ENCODE measurements around the gene PRRT4.
A peak's percentile ranks its signal among the peaks of the same experiment; 100 is the strongest.

PRRT4 gene

DNA sequence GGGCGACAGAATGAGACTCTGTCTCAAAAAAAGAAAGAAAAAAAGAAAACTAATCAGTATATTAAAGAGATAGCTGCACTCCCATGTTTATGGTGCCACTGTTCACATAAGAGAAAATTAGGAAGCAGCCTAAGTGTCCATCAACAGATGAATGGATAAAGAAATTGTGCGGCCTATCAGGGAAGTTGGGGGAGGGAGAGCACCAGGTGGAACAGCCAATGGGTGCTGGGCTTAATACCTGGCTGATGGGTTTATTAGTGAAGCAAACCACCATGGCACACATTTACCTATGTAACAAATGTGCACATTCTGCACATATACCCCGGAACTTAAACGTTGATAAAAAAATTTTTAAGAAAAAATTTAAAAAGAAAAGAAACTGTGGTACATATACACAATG is 9.0 kb upstream of the PRRT4 start:
- no peak for DNase-seq

DNA sequence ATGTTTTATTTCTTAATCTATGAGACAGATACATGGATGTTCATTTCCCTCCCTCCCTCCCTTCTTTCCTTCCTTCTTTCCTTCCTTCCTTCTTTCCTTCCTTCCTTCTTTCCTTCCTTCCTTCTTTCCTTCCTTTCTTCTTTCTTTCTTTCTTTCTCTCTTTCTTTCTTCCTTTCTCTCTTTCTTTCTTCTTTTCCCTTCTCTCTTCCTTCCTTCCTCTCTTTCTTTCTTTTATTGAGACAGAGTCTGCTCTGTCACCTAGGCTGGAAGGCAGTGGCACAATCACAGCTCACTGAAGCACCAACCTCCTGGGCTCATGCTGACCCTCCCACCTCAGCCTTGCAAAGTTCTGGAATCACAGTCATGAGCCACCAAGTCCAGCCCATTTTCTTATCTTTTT is 5.5 kb upstream of the PRRT4 start:
- DNase-seq, result no peak

GRCh38 chr7:128366300-128366699 is 4.8 kb upstream of the PRRT4 start:
- DNase-seq, result no peak

DNA sequence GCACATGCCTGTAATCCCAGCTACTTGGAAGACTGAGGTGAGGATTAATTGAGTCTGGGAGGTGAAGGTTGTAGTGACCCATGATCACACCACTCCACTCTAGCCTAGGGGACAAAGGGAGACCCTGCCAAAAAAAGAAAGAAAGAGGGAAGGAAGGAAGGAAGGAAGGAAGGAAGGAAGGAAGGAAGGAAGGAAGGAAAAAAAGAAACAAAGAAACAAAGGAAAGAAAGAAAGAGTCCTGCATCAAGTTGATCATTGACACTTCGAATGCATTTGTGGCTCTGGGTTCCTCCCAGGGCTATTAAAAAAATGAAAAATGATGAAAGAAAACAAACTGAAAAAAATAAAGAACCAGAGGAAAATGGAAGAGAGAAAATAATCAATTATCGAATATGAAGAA is 3.9 kb upstream of the PRRT4 start:
- no peak for DNase-seq

DNA sequence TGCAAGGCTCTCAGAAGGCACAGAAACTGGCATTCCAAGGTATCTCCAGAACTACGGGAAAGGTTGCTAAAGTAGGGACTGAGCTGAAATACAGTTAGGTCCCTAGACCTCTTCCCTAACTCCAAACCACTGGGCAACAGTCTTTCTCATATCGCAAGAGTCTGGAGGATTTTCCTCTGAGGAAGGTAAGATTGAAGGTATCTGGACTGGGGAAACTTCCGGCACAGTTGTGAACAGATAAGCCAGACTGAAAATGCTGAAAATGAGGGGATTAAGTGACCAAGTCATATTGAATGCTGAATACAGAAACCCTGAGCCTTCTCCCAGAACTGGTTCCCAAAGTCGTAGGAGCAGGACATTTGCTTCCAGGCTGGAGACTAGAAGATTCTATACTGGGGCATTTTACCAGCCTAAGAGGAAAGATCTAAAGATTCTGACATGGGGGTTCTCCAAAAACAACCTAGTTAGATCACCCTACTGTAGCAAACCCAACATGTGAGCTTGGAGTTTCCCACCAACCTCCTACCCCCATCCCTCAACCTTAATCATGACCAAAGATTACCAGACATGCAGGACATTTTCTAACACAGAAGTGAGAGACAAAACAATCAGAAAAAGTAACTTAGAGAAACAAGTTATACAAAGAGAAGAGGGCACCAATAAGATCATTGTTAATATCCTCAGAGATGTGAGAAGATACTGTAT is 2.8 kb upstream of the PRRT4 start:
- DNase-seq, result no peak

DNA sequence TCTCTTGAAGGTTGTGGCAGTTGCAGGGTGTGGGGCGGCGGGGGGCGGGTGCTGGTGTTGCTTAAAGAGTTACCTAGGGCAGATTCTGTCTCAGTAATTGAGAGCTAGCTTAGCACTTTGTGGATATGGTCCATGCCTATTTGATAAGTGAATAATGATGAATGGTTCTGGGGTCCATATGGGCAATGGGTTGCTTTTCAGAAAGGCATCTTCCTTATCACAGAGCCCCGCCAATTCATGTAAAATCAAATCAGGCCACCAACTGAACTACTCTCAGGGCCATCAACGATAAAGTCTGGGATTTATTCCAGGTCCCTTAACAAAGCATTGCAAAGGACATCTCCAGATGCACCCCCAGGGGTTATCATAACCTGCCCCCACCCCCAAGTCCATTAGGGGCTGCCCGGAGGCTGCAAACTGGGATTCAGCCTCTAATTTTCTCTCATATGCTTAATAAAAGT is 1.8 kb upstream of the PRRT4 start:
- no peak for DNase-seq

- no peak for DNase-seq
Observed at GRCh38 chr7:128362670-128363069, 1.2 kb upstream of the PRRT4 start.

- no peak for DNase-seq
Observed at GRCh38 chr7:128360359-128360678, 1.2 kb downstream of the PRRT4 start.

DNA sequence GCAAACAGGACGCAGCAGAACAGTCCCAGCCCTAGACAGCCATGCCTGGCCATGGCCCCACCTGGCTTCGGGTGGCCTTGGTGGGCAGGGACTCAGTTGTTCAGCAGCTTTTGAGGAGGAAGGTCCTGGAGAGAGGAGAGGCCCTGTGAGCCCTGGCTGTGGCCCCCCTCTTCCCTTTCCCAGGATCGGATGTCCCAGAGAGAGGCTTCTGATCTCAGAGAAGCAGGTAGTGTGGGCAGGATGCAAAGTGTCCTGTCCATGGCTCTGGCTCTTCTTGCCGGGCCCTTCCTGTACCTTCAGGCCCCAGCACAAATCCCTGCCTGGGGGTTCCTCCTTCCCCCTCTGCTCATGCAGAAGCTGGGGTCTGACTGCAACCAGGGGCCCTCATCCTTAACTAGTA is 1.6 kb downstream of the PRRT4 start:
- DNase-seq, result no peak

DNA sequence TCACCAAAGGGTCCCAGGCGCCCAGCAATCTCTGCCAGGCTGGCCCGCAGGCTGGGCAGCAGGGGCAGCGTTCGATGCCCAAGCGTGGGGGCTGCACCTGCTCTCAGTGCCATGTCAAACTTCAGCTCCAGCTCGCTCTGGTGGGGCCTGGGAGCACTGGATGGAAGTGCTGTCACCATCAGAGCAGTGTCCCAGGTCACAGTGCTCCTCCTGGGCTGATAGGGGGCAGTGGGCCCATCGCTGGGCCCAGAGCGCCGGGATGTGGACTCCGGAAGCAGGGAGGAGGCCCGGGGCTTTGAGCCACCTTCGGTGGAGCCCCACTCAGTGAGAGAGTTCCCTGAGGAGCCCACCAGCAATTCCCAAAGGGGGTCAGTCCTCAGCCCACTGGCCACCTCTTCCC is 2.2 kb downstream of the PRRT4 start:
- no peak for DNase-seq

- no peak for DNase-seq
Observed at GRCh38 chr7:128358233-128358632, 3.3 kb downstream of the PRRT4 start.

GRCh38 chr7:128357217-128357613 is 4.3 kb downstream of the PRRT4 start:
- DNase-seq, result no peak

- DNase-seq, result no peak
Observed at GRCh38 chr7:128356546-128357216, 4.8 kb downstream of the PRRT4 start.

GRCh38 chr7:128353610-128354009 is 7.9 kb downstream of the PRRT4 start:
- no peak for DNase-seq

GRCh38 chr7:128353189-128353588 is 8.3 kb downstream of the PRRT4 start:
- DNase-seq, result no peak

DNA sequence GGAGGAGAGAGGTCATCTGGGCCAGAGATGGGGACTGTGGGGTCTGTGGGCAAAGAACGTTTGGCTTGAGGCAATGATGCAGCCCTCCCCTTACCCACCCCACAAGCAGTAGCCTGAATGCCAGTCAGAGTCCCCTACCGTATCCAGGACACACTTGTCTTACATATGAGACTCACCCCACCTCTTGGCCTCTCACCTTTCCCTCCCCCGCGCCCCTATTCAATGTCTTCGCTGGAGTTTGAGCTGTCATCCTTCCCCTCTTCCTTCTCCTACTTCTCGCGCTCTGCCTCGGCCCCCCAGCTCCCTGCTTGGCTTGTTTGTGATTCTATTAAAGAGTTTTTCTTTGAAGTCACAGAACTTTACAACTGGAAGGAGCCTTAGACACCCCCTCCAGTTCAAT is 8.9 kb downstream of the PRRT4 start:
- DNase-seq, result no peak

DNA sequence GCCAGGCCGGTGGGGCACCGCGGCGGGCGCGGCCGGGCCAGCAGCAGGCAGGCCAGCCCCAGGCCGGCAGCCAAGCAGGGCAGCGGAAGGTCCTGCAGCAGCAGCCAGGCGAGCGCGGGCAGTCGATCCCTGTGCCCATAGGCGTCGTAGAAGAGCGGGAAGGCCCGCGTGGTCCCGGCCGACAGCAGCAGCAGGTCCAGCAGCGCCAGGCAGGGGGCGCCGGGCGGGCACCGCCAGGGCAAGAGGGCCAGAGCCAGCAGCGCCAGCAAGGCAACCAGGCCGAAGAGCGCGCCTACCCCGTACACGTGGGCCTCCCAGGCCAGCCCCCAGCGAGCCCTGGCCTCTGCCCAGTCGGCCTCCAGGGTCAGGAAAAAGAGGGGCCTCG is 9.3 kb downstream of the PRRT4 start:
- no peak for DNase-seq

DNA sequence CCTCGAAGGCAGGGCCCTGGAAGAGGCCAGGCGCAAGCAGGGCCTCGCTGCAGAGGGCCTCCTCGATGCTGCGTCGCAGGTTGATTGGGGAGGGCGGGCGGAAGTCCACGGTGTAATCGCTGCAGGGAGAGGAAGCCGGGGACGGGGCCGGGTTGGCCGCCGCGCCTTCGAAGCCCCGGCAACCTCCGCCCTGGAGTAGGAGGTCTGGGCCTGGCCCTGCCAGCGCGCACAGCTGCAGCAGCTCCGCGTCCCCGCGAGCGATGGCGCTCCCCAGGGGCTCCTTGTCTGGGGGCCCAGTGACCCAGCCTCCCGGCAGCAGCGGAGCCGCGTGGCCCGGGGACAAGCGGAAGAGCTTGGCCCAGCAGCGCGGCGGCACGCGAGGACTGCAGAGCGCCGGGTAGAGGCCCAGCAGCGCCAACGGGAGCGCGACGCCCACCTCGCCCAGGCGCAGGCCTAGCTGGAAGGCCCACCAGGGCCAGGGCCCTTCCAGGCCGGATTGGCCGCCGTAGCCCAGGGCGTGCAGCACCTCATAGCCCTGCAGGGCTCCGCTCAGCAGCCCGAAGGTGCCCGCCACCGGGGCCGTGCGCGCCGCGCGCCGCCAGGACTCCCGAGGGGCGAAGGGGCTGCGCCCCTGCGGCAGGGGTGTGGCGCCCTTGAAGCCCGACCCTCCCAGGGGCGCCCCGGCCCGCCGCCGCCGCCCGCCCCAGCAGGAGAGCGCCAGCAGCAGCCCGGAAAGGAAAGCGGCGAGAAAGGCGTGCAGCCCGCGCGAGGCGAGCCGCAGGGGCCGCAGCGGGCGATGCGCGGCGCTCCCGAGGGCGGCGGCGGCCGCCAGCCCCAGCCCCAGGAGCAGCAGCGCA is 10.0 kb downstream of the PRRT4 start:
- no peak for DNase-seq

- DNase-seq, result no peak
Observed at GRCh38 chr7:128350708-128351295, 10.7 kb downstream of the PRRT4 start.

DNA sequence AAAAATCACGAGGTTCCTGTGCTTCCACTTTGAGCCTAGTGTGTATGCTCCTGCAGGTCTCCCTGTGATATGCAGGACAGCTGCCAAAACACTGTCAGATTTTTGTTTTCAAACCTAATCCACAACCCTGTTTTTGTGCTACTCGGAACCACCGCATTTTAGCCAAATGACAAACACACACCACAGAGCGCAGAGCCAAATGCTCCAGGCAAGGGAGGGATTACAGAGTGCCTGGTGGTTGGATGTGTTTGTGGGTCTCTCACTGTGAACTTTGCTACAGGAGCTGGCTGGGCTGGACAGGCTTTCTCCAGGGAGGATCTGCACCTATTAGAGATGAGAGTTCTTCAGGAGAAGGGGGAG is 12.0 kb downstream of the PRRT4 start:
- DNase-seq, result no peak

DNA sequence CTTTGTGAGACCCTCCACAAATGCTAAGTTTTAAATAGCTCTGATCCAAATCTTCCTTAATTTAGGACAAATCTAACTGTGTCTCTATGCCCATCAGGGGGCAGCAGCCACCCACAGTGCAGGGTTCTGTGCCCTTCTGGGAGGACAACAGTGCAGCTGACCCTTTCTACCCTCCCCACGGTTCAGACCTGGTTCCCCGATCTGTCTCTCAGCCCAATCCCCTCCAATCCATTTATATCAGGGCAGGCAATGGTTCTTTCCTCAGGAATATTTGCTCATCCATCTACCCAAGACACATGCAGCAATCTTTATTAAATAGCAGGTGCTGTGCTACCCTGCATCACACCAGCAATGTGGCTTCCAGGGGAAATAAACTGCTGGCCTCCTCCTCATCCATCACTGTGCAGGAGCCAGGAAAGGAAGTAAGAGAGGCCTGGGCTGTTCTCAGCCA is 13.8 kb downstream of the PRRT4 start:
- no peak for DNase-seq

DNA sequence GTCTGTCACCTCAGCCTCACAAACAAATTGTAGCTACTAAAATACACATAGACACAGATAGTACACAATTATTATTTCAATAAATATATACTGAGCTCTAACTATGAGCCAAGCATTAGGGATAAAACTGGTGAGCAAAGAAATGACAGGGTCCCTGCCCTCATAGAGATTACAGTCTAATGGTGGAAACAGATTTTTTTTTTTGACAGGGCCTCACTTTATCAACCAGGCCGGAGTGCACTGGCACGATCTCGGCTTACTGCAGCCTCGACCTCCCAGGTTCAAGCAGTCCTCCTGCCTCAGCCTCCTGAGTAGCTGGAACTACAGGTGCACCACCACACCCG is 17.1 kb downstream of the PRRT4 start:
- DNase-seq, result no peak

DNA sequence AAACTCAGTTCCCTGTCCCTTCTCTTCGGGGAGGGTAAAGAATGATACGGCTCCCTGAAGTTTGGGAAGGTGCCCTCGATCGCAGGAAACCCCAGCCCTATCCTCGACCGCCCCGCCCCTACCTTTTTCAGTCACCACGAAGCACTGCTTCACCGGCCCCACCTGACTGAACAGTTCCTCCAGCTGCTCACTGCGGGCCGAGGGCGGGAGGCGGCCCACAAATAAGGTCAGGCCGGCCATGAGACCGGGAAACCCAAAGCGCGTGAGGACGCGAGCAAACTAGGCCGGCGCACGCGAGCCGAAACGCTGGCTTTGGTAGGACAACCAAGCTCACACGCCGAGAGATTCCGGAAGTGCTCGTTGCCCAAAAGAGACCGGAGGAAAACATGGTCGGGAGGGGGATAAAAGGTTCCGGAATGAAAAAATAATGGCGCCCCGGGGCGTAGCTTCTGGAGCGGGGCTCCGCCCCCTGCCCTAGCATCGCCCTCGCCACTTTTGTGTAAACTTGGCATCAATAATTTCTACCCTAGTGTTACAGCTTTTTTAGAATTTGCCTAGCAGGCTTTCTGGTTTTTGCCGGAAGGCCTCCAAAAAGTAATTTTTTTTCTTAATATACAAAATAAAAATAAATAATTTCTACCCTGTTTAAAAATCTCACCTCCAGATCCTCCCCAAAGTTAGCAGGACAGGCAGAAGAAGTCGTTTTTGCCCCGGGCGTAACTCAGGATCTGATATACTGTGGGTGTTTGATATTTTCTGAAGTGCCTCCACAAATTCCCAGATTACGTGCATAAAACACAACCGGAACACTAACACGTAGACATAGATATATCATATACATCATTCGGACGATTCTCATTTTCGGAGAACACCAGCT is 17.7 kb downstream of the PRRT4 start, which contains the start of gene RBM28:
Gene RBM28, minus strand, starts transcription at position 355 of the 877 bp plus-strand sequence. Its CDS starts 115 bp downstream, at position 240.
- DNase-seq, result peak; percentile 83

Data from NCI-H2029 (cell line).